HEK293 (cell line): ENCODE data around the gene MLPH.

ENCODE experiments used
- CTCF ChIA-PET: fragments of 350-600 bp; formaldehyde crosslinking; extraction: SDS; loops from one replicate; lab custom pipeline; 2021; ENCODE audit warnings: antibody characterized with exemption; lab: Yijun Ruan, JAX
- POLR2A ChIA-PET: fragments of 300-600 bp; formaldehyde crosslinking; extraction: SDS; loops from one replicate; lab custom pipeline; 2020; ENCODE audit warnings: antibody characterized with exemption, inconsistent platforms; lab: Yijun Ruan, JAX
- H3K27ac ChIP-seq: fragments of 200-500 bp; sonication (Bioruptor generic); 2 replicates; pipeline ENCODE4 v1.5.1; 2014; ENCODE audit warnings: low read depth, low read length, control low read depth, inconsistent platforms; ENCODE audit errors: extremely low read depth
- H3K36me3 ChIP-seq, 2 experiments: fragments of 200-500 bp in 1 of 2; sonication (Bioruptor generic) in 1 of 2; 1 replicate in 1 of 2; 2 replicates in 1 of 2; pipeline ENCODE4 v1.5.1; 2014 to 2017; ENCODE audit warnings: inconsistent platforms in 2 of 2, low read length in 2 of 2; ENCODE audit not compliant: control insufficient read depth in 2 of 2, insufficient read depth in 1 of 2
- H3K4me1 ChIP-seq: fragments of 200-500 bp; sonication (Bioruptor generic); 2 replicates; pipeline ENCODE4 v1.5.1; 2014; ENCODE audit warnings: mild to moderate bottlenecking, low read length, inconsistent platforms; ENCODE audit not compliant: control insufficient read depth, insufficient read depth
- H3K4me3 ChIP-seq: 2 replicates; pipeline ENCODE4 v1.5.1; 2011; ENCODE audit warnings: low read depth, mild to moderate bottlenecking, control low read depth, low read length, moderate library complexity
- H3K9me3 ChIP-seq: fragments of 200-500 bp; sonication (Bioruptor generic); 2 replicates; pipeline ENCODE4 v1.5.1; 2014; ENCODE audit warnings: low read depth, low read length, inconsistent platforms; ENCODE audit not compliant: control insufficient read depth, insufficient read depth
- GLI4 ChIP-seq: fragments of 450-650 bp; formaldehyde crosslinking; IDR thresholded peaks from 2 replicates; pipeline ENCODE4 v1.5.1; 2016; ENCODE audit warnings: missing biosample characterization, missing genetic modification characterization
- KLF7 ChIP-seq: fragments of 450-650 bp; formaldehyde crosslinking; IDR thresholded peaks from 2 replicates; pipeline ENCODE4 v1.5.1; 2016; ENCODE audit warnings: missing biosample characterization, missing genetic modification characterization, borderline replicate concordance
- REST ChIP-seq: fragments of 450-650 bp; formaldehyde crosslinking; IDR thresholded peaks from 2 replicates; pipeline ENCODE4 v1.5.1; 2016; ENCODE audit warnings: missing biosample characterization, missing genetic modification characterization
- SP2 ChIP-seq: fragments of 450-650 bp; formaldehyde crosslinking; IDR thresholded peaks from 2 replicates; pipeline ENCODE4 v1.5.1; 2016; ENCODE audit warnings: missing biosample characterization, missing genetic modification characterization
- SP7 ChIP-seq: fragments of 450-650 bp; formaldehyde crosslinking; IDR thresholded peaks from 2 replicates; pipeline ENCODE4 v1.5.1; 2016; ENCODE audit warnings: missing biosample characterization, missing genetic modification characterization
- TCF7L2 ChIP-seq: IDR thresholded peaks from 2 replicates; pipeline ENCODE4 v1.6.1; 2011; ENCODE audit warnings: low read depth, mild to moderate bottlenecking, inconsistent platforms, low read length, moderate library complexity, borderline replicate concordance
- ZBTB1 ChIP-seq: fragments of 450-650 bp; formaldehyde crosslinking; IDR thresholded peaks from 2 replicates; pipeline ENCODE4 v1.5.1; 2016; ENCODE audit warnings: missing biosample characterization, missing genetic modification characterization
- ZNF174 ChIP-seq: fragments of 450-650 bp; formaldehyde crosslinking; IDR thresholded peaks from 2 replicates; pipeline ENCODE4 v1.5.0; 2017; ENCODE audit warnings: missing biosample characterization, mild to moderate bottlenecking, missing genetic modification characterization
- ZNF221 ChIP-seq: fragments of 450-650 bp; formaldehyde crosslinking; IDR thresholded peaks from 2 replicates; pipeline ENCODE4 v1.5.1; 2017; ENCODE audit warnings: missing biosample characterization, missing genetic modification characterization, borderline replicate concordance
- ZNF23 ChIP-seq: fragments of 450-650 bp; formaldehyde crosslinking; IDR thresholded peaks from 2 replicates; pipeline ENCODE4 v1.5.1; 2016; ENCODE audit warnings: missing biosample characterization, missing genetic modification characterization, borderline replicate concordance
- ZNF341 ChIP-seq: fragments of 450-650 bp; formaldehyde crosslinking; IDR thresholded peaks from 2 replicates; pipeline ENCODE4; 2016; ENCODE audit warnings: low read depth, missing biosample characterization, missing genetic modification characterization
- ZNF488 ChIP-seq: fragments of 450-650 bp; formaldehyde crosslinking; IDR thresholded peaks from 2 replicates; pipeline ENCODE4 v1.5.1; 2016; ENCODE audit warnings: missing biosample characterization, missing genetic modification characterization
- ZNF560 ChIP-seq: fragments of 450-650 bp; formaldehyde crosslinking; IDR thresholded peaks from 2 replicates; pipeline ENCODE4 v1.5.1; 2017; ENCODE audit warnings: missing biosample characterization, missing genetic modification characterization, borderline replicate concordance
- ZNF571 ChIP-seq: fragments of 450-650 bp; formaldehyde crosslinking; IDR thresholded peaks from 2 replicates; pipeline ENCODE4 v1.5.0; 2017; ENCODE audit warnings: missing biosample characterization, missing genetic modification characterization
- ZNF600 ChIP-seq: fragments of 450-650 bp; formaldehyde crosslinking; IDR thresholded peaks from 2 replicates; pipeline ENCODE4 v1.5.1; 2016; ENCODE audit warnings: missing biosample characterization, missing genetic modification characterization
- ZNF777 ChIP-seq: fragments of 450-650 bp; formaldehyde crosslinking; IDR thresholded peaks from 2 replicates; pipeline ENCODE4 v1.5.1; 2017; ENCODE audit warnings: missing biosample characterization, missing genetic modification characterization, borderline replicate concordance
- ZNF785 ChIP-seq: fragments of 450-650 bp; formaldehyde crosslinking; IDR thresholded peaks from 2 replicates; pipeline ENCODE4 v1.5.1; 2016; ENCODE audit warnings: missing biosample characterization, missing genetic modification characterization
- TF ChIP-seq, protein P1 (sequence below): fragments of 450-650 bp; formaldehyde crosslinking; IDR thresholded peaks from 2 replicates; pipeline ENCODE4 v1.5.1; 2016; ENCODE audit warnings: missing biosample characterization, missing genetic modification characterization, borderline replicate concordance

Gene MLPH

DNA sequence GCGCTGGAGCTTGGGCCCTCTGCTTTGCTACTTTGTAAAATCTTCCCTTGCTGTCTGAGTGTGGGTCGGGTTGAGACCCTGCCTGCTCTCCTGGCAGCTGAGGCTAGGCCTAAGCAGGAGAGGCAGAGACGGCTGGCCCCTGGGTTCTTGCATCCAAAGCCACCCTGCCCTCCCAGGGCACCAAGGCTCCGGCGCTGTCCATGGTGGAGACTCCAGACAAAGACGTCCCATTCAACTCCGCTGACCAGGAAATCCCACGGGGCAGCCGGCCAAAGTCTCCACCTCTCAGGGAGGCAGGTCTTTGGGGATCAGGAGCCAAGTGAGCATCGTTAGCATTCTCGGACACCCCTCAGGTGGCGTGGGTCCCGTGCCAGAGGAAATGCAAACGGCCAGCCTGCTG, 76.8 kb downstream of the MLPH start:
- Histone ChIP-seq H3K27ac (no peak overlapping the region), H3K36me3 (no peaks in the 10 kb centered on the region), H3K4me1 (no peaks in the 10 kb centered on the region), H3K4me3 (no peak overlapping the region), H3K9me3 (no peaks in the 10 kb centered on the region)
- TF ChIP-seq GLI4 (tag by site-specific recombination) (no peak), REST (peak; percentile 92)
- POLR2A ChIA-PET = no interaction called here
- CTCF ChIA-PET = interaction anchor here (1.4 to 5.0 kb wide), 2 partner anchors 8 to 51 kb away, joined by 8 to 27 read pairs; no protein-coding TSS in a partner anchor

GRCh38 chr2:237564526-237565131, 77.6 kb downstream of the MLPH start:
- H3K9me3 ChIP-seq = no peaks in the 10 kb centered on the region
- ChIA-PET POLR2A (no interaction called here), CTCF (no interaction called here)
- H3K27ac ChIP-seq = no peak overlapping the region
- no peak for TF ChIP-seq ZNF221 (tag by site-specific recombination)
- TF ChIP-seq ZNF341 (tag by site-specific recombination) = 0 out of 2 replicates have a peak, but pooled peaks have one; percentile 18
- TF ChIP-seq ZNF777 = no peak
- no peak for TF ChIP-seq ZBTB1 (tag by site-specific recombination)
- H3K4me1 ChIP-seq = no peaks in the 10 kb centered on the region
- H3K36me3 ChIP-seq = no peaks in the 10 kb centered on the region
- no peak overlapping the region for H3K4me3 ChIP-seq

DNA sequence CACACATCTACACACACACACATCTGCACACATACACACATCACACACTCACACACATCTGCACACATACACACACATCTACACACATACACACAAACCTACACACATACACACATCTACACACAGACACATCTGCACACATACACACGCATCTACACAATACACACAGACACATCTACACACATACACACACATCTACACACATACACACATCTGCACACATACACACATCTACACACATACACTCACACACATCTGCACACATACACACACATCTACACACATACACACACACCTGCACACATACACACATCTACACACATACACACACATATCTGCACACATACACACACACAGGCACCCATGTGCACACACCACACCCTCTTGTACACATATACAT, 78.9 kb downstream of the MLPH start:
- ChIA-PET CTCF (no interaction called here), POLR2A (no interaction called here)
- no peak for TF ChIP-seq ZNF600 (tag by site-specific recombination)
- TF ChIP-seq TCF7L2 = no peak
- TF ChIP-seq ZNF785 (tag by site-specific recombination) = no peak
- TF ChIP-seq ZNF23 = no peak
- TF ChIP-seq KLF7 (tag by site-specific recombination) = no peak
- no peak for TF ChIP-seq ZNF777
- TF ChIP-seq SP2 (tag by site-specific recombination) = no peak
- TF ChIP-seq ZNF488 (tag by site-specific recombination) = no peak
- no peak for TF ChIP-seq ZNF174 (tag by site-specific recombination)
- TF ChIP-seq, protein P1, sequence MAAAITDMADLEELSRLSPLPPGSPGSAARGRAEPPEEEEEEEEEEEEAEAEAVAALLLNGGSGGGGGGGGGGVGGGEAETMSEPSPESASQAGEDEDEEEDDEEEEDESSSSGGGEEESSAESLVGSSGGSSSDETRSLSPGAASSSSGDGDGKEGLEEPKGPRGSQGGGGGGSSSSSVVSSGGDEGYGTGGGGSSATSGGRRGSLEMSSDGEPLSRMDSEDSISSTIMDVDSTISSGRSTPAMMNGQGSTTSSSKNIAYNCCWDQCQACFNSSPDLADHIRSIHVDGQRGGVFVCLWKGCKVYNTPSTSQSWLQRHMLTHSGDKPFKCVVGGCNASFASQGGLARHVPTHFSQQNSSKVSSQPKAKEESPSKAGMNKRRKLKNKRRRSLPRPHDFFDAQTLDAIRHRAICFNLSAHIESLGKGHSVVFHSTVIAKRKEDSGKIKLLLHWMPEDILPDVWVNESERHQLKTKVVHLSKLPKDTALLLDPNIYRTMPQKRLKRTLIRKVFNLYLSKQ (tag by site-specific recombination) = no peak
- no peak for TF ChIP-seq ZNF560 (tag by site-specific recombination)
- no peak for TF ChIP-seq ZNF571 (tag by site-specific recombination)
- TF ChIP-seq SP7 = no peak
- Histone ChIP-seq H3K4me3 (no peak overlapping the region), H3K4me1 (no peaks in the 10 kb centered on the region), H3K9me3 (no peaks in the 10 kb centered on the region), H3K36me3 (no peaks in the 10 kb centered on the region), H3K27ac (no peak overlapping the region)
